ENCODE measurements around the gene RHOU.

Gene RHOU

DNA sequence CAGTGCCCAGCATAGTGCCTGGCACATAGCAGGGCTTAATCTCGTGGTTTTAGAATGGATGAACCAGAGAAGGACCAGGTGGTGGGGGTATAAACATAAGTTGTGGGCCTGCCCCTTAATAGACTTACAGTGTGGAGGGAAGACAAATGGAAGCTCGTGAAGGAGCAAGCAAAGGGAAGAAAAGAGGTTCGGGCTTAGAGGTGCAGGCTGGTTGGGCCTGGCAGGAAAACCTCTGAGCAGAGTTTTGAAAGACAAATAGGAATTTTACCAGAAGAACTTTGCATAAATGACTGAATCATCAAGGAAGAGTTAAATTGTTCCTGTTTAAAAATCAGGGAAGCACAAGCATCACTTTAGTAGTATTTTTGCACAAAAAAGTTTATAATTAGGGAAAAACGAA lies 4.5 kb downstream of the RHOU start:
- DNase-seq, result no peak

DNA sequence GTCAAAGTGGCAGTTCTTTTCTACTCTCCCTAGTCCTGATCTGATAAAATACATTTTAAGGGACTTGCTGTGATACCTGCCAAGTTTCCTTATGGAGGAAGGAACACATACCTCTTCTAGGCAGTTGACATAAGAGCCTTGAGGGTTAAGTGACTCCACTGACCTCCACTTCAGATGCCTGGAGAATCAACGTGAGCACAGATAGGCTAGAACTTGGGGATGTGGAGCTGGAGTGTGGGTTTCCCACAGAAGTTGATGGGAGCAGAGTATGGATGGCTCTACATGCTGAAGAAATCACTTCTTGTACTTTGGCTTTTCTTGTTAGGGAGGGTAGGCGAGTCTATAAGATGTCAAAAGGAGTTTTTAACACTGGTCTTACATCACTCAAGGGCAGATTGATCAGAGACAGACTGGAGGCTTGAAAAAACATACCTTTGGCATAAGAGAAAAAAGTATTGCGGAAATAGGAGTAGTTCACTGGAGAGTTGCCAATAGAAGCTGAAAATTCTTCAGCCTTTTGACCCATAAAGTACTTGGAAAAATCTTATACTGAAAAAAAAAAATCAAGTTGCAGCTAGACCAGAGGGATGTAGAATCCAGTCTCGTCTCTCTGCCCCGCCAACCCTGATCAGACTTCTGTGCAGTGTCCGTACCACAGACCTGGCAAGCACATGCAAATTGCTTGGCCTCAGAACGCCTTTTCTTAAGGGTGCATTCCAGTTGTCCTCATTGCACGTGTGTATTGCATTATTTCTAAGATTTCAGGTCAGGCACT lies 5.5 kb downstream of the RHOU start:
- DNase-seq, result no peak

DNA sequence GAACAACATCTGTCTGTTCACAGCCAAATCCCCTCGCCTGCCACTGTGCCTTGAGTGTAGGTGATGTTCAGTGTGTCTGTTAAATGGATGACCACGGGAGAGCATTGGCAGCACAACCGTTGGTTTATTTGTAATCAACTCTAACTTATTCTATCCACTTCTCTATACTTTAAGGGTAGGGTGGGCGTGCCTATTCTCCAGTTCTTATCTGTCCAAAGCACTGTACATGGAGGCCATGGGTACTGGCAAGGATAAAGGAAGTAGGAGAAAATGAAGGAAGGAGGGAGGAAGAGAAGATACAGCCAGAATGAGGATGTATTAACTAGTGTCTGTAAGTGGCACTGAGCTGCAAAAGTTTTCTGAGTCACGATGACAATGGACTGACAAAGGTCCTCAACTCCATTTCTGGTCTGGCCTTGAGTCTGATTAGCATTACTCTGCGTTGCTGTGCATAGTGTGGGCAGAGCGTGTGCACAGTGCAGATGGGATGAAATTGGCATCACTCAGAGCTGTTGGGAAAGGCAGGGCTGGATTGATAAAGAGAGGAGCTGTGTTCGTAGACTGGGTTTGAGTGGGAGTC lies 7.1 kb downstream of the RHOU start:
- DNase-seq, result no peak

GRCh38 chr1:228743405-228743804 lies 8.1 kb downstream of the RHOU start:
- no peak for DNase-seq

GRCh38 chr1:228744356-228744755 lies 9.1 kb downstream of the RHOU start:
- DNase-seq, result no peak

- DNase-seq, result no peak
Measured at GRCh38 chr1:228744918-228745317, 9.6 kb downstream of the RHOU start.

DNA sequence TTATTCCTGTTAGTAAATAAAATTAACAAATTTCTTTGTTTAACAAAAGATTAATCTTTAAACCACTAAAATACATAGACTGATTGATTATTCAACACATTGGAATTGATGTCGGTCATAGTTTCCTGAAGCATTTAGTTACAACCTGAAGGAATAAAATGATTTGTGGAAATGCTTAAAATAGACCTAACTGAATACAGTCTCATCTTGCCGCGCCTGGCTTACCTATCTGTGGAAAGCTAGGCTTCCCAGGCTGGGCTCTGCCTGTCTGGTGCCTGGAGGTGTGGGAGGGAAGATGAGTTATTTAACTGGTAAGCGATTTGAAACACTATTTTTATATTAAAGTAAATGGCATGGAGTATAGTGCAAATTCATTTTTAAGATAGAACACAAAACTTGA lies 10.2 kb downstream of the RHOU start:
- DNase-seq, result no peak

GRCh38 chr1:228747301-228747935 lies 12.1 kb downstream of the RHOU start:
- DNase-seq, result no peak

GRCh38 chr1:228748029-228748428 lies 12.8 kb downstream of the RHOU start:
- DNase-seq, result no peak

DNA sequence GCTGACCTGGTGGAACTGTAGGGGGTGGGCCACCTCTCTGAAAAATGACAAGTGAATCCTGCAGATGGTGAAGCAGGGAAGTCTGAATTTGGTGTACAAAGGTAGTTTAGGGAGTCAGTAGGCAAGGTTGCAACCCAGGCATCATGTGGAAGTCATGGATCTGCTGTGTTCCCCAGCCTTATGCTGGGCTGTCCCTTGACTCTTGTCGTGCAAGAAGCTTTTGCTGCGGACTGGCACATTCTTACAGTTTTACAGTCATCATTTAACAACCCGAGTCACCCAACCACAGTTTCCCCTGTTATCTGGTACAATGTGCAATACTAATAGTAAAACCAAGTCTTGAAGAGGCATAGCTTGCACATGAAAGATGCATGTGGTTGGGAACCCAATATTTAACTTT lies 13.2 kb downstream of the RHOU start:
- no peak for DNase-seq

GRCh38 chr1:228749765-228750164 lies 14.5 kb downstream of the RHOU start:
- DNase-seq, result no peak

DNA sequence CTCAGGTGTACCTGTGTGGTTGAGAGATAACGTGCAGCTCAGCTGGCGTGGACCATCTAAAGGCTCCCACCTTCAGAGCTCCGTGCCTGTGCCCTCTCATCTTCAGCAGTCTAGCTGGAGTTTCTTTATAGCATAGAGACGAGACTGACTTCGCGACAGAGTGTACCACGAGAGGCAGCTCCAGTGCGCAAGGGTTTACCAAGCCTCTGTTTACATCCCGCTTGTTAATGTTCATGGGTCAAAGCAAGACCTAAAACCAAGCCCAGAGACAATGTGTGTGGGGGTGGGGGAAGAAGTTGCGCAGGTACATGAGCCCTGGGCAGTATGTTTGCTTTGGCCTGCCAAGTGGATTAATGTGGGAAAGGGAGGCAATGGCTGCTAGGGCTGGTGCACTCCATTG lies 15.6 kb downstream of the RHOU start:
- DNase-seq, result no peak

DNA sequence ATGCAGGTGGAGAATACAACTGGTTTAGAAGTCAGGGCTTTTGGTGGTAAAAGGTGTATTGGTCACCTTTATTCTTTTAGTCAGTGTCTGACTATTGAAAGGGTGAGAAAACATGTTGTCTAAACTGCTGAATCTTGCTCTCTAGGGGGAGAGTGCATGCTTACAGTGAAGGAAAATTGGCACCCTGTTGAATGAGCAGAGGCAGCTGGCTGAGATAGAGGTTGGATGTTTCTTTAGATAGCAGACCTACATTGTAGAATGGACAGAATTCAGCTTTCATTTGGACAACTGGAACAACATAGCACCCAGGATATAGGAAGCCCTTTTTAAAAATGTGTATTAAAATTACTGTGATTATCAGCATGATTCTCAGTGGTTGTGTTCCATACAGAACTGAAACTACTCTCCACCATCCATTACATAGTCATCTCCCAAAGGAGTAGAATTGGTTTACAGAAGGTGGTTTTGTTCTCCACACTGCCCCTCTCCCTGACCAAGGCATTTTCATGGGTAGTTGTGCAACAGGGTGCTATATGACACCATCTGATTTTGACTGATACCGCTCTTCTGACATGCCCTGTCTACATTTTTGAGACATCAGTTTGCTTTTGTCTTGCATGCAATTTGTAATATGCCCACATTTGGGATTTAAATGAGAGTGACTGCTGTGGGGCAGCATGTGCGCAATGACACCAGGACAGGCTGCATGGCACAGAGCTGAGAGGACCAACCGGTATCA lies 16.2 kb downstream of the RHOU start:
- no peak for DNase-seq

DNA sequence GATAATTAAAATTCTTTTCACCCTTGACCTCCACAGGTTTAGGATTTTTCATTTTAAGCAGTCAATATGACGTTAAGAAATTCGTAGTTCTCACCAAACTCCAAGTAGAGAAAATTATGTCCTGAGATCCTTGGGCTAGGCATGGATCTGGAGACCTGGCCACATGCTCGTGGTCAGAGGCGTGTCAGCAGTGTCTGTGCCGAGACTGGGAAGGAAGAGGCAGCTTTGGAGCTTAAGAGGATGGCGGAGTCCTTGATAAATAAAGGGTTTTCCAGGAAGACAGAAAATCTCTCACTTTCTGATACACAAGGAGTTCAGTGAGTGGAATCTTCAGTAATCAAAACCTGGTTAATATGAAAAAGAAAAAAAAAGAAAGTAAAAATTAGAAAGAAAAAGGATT lies 17.0 kb downstream of the RHOU start:
- no peak for DNase-seq

GRCh38 chr1:228752675-228753265 lies 17.5 kb downstream of the RHOU start:
- no peak for DNase-seq

DNA sequence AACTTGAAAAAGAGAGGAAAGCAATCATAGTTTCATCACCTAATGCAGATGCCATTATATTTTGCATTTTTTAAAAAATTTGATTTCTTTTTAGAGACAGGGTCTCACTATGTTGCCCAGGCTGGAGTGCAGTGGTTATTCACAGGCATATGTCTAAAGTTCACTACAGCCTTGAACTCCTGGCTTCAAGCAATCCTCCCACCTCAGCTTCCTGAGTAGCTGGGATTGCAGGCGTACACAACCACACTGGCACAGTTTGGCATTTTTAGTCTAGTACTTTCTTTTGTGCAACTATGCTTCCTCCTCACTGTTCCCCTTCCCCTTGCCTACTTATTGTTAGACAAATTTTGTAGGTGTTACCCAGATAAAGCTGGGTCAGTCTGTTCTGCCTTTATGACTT lies 18.0 kb downstream of the RHOU start:
- DNase-seq, result no peak

GRCh38 chr1:228753786-228754360 lies 18.6 kb downstream of the RHOU start:
- no peak for DNase-seq

DNA sequence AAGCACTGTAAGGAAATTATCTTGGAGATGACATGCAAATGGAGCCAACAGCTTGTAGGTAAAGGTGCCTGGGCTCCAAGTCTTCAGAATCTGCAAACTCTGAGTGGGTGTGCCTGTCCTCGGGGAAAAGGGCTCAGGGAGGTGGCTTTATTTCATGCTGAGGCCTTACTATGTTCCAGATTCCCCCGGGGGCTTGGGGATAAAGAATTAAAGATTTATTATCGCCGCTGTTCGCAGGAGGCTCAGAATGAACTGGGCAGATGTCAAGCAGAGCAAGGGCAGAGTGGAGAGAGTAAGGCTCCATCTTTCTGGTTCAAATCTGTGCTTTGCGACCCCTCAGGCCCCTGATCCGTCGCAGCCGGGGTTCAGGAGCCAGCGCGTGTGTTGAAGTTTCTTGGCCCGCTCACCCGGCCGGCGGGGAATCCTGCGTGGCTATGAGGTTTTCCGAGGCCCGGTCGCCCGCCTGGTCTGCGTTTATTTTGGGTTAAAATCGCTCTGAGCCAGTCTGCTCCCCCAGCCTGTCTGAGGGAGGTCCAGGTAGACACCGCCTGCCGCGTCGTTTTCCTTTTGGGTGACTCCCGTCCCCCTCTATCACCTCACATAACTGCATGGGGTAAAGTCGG lies 19.5 kb downstream of the RHOU start:
- DNase-seq, result no peak

DNA sequence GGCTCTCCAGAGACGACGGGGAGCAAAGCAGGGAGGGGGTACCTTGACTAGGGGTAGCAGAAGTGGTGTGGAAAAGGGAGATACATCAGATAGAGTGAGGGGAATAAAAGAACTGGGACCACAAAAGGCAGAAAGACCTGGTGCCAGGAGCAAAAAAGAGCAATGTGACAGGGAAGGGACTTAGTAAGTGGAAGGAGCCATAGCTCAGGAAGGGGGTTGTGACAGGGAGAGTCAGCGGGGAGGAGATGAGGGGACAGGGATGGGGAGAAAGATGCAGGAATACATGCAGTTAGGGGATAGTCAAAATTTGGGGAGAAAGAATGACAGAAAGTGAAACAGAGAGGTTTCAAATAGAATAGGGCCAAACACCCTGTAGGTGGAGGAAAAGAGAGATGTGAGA lies 20.5 kb downstream of the RHOU start:
- no peak for DNase-seq

GRCh38 chr1:228756457-228756856 lies 21.2 kb downstream of the RHOU start:
- no peak for DNase-seq

GRCh38 chr1:228758447-228758846 lies 23.2 kb downstream of the RHOU start:
- no peak for DNase-seq

- no peak for DNase-seq
Measured at GRCh38 chr1:228760979-228761378, 25.7 kb downstream of the RHOU start.

DNA sequence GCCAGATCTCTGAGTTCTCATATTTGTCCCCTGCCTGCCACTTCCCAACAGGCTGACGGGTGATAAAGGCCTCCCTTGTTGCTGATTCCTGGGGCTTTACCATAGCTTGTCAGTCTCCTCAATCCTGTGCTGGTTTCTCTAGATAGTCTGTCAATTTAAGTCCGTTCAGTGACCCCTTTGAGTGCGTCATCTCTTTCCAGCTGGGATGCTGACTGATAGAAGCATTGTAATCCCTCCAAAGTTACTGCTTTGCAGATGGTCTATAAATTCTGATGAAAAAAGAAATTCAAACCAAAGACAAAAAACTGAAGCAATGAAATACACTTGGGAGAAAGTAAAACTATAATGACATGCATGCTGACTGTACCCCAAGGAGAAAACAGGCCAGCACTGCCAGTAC lies 28.3 kb downstream of the RHOU start:
- no peak for DNase-seq
